Measurements from ENCODE around the gene LRRC32.
A peak's percentile ranks its signal among the peaks of the same experiment; 100 is the strongest.

LRRC32 gene

DNA sequence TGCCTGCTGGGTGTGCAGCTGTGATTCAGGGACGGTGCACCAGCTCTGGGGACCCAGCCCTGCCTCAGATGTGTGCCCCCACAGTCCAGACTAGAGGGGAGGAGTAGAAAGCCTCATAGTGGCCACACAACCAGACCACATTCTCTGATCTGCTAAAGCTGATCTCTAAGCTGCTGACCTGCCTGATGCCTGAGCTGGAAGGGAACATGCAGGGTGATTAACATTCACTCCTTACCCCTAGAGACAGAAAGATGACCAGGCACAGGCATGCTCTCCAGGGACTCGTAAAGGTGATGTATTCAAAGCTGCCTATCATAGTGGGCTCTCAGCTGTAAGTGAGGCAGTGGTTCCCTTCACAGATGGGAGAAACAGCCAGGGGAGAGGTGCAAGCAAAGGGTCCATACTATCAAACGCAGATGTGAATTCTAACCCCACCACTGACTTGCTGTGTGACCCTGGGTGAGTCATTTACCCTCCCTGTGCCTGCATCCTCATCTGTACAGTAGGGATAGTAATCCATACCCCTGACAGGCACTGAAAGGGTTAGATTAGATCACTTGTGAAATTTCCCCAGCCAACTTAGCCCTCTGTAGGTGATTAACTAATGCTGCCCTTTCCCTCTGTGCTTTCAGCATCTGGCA, 29.0 kb upstream of the LRRC32 start:
- no peak for DNase-seq

- DNase-seq, result no peak
Observed at GRCh38 chr11:76698321-76699043, 27.9 kb upstream of the LRRC32 start.

- DNase-seq, result no peak
Observed at GRCh38 chr11:76696756-76697155, 26.2 kb upstream of the LRRC32 start.

- no peak for DNase-seq
Observed at GRCh38 chr11:76695771-76696170, 25.2 kb upstream of the LRRC32 start.

- DNase-seq, result no peak
Observed at GRCh38 chr11:76695133-76695532, 24.6 kb upstream of the LRRC32 start.

DNA sequence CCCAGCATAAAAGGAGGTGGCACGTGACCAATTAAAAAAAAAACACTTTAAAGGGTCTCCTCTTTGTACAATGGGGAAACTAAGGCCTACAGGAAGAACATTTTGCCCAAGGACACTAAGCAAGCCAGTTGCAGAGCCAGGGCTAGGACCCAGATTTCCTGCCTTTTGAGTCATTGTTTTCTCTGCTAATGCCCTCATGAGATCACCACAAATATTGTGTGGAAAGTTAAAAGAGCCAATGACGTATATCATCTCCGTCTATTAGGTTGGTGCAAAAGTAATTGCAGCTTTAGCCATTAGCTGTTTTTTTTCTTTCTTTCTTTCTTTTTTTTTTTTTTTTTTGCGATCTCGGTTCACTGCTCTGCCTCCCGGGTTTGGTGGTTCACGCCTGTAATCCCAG, 24.1 kb upstream of the LRRC32 start:
- no peak for DNase-seq

- no peak for DNase-seq
Observed at GRCh38 chr11:76693806-76694205, 23.3 kb upstream of the LRRC32 start.

GRCh38 chr11:76692956-76693355, 22.4 kb upstream of the LRRC32 start:
- no peak for DNase-seq

GRCh38 chr11:76691655-76692054, 21.1 kb upstream of the LRRC32 start:
- no peak for DNase-seq

GRCh38 chr11:76690736-76691135, 20.2 kb upstream of the LRRC32 start:
- no peak for DNase-seq

DNA sequence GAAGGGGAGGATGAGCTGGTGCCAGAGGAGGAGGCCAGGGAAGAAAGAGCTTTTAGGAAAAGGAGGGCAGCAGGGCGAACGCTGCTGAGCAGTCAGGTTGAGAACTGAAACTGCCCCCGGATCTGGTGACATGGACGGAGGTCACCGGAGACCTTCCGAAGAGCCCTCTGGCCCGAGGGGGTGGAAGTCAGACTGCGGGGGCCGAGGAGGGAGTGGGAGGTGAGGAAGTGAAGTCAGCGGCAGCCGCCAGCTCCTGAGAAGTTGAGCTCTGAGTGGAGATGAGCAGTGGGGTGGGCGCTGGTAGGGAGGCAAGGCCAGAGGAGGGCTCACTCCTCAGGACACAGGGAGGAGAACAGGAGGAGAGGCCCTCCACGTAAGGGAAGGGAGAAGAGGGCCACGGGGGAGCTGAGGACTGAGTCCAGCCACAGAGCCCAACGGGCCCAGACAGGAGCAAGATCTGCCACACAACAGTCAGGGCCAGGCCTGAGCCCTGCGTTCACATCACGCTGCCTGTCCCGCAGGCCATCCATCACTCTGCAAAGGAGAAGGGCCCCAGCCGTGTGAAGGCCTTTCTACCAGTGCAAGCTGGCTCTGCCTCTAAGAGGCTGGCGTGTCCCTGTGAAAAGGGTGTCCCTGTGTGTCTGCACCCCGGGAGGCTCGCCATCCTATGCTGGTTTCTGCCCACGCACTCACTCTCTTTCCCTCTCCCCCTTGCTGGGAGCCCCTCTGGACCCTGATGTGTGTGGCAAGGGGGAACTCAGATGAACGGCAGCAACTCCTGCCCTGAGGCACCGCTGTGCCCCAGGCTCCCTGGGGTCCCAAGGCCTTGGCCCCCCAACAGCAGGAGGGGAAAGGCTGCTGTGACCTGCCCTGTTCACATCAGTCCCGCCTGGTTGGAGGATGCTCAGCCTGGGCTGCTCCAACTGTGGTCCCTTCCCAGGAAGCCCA, 19.0 kb upstream of the LRRC32 start:
- no peak for DNase-seq

DNA sequence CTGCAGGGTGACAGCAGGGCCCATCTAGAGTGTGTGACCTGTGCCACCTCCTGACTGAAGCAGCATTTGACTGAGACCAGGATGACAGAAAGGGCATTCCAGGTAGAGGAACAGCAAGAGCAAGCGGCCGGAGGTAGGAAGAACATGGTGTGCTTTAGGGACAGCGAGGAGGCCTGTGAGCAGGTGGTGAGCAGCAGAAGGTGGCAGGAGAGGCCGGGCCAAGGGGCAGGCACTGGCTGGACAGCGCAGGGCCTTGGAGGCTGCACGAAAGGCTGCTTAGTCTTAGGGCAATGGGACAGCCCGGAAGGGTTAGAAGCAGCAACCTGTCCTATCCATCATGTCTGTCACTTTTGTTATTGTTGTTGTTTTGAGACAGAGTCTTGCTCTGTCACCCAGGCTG, 17.6 kb upstream of the LRRC32 start:
- DNase-seq, result no peak

DNA sequence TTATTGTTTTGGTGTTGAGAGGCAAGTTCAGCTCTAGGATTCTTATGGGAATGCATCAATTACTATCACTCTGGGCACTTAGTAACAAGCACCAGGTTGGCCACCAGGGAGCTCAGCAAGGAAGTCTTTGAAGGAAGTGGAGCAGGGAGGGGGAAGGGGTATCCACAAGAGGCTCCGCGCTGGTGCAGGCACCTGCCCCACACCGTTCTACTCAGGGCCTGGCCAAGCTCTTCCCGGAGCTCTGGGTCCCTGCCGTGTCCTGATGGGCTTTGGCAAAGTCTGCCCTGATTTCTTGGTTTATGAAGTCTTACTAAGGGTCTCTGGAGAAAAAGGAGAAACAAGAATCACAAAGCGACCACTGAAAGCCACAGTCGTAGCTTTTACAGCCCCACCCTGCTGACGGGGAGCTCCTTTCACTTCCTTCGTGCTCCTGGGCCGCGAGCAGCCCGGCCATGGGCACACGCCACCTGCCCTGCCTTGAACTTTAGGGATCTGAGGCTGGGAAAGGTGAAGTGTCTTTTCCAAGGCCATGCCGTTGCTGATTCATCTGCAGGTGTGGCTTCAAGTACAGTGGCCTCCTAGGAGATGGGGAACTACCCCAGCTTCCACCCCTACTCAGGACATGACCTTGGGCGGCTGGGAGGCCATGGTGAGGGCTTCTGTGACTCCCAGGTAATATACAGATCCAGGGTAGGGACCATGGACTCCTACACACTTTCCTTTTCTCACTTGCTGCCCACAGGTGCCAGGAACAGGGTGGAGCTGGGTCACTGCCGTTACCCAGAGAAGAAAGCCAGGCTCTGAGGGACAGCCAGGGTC, 15.9 kb upstream of the LRRC32 start:
- DNase-seq, result no peak

DNA sequence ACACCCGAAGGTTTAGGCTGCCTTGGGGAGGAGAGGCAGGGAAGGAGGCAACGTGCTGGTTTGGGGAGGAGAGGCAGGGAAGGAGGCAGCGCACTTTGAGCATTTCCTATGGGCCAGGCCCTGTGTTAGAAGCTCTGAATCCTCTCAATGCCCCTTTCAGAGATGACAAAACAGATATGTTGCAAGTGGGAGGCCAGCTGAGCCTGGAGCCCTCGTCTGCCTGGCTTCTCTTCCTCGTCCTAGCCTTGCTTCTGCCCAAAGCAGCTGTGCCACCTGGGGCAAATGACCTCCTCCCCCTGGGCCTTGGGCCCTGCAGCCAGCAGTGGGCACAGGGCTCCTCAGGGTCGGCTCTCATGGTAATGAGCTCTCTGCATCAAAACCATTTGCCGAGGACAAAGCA, 15.3 kb upstream of the LRRC32 start:
- DNase-seq, result no peak

- DNase-seq, result no peak
Observed at GRCh38 chr11:76685237-76685636, 14.7 kb upstream of the LRRC32 start.

GRCh38 chr11:76684516-76684915, 14.0 kb upstream of the LRRC32 start:
- no peak for DNase-seq

- no peak for DNase-seq
Observed at GRCh38 chr11:76683161-76684095, 12.9 kb upstream of the LRRC32 start.

- DNase-seq, result no peak
Observed at GRCh38 chr11:76682684-76683083, 12.1 kb upstream of the LRRC32 start.

- no peak for DNase-seq
Observed at GRCh38 chr11:76682106-76682505, 11.6 kb upstream of the LRRC32 start.

GRCh38 chr11:76680518-76681425, 10.2 kb upstream of the LRRC32 start:
- peak; percentile 41 for DNase-seq

DNA sequence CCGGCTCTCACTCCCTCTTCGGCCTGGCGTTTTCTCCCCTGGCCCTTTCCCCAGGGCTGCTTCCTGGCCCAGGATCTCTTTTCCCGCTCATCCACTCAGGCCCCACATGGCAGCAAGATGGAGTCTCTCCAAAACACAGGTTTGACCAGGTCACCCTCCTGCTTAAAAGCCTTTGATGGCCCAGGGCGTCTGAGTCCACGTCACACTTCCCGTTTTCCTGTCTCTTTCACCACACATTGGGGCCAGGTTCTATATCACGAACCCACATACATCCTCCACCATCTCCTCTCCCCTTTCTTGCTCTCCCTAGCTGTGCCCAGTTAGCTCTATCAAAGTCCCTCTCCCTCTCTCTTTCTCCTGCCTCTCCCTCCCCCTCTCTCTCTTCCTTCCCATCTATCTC, 7.8 kb upstream of the LRRC32 start:
- no peak for DNase-seq
